K562 (cell line): ENCODE results near the gene MEAF6. TPM values are rescaled to one million over a fixed set of nuclear protein-coding genes. Genes with fewer than 3 reads are reported as not detected.

ENCODE experiments used
- ZNF318 ChIP-seq, 2 experiments: fragments of 450-650 bp; IDR thresholded peaks; 2 replicates each; pipeline ENCODE4 v1.6.1; 2016; ENCODE audit warnings: mild to moderate bottlenecking in 2 of 2, borderline replicate concordance in 1 of 2, low read depth in 1 of 2, moderate library complexity in 1 of 2
- polyA plus RNA-seq, 8 experiments: library from polyadenylated mRNA; depleted of rRNA in 4 of 8; stranded (reverse) in 5 of 8; unstranded in 3 of 8; fragments of >200 nt; fragmentation: Nextera tagmentation in 2 of 8; fragmentation: Illumina TruSeq in 1 of 8; extraction: Ambion mirVana in 2 of 8; extraction: Trizol in 1 of 8; gene quantifications; 2 replicates each; pipeline versions ENCODE4 v1.2.1 to v1.2.3, GENCODE V29; 2011 to 2014; ENCODE audit warnings: inconsistent platforms in 1 of 8, missing spikeins in 1 of 8
- total RNA-seq, 7 experiments: library from RNA; depleted of rRNA in 6 of 7; stranded (reverse); fragments of >200 nt in 6 of 7; fragmentation: Illumina TruSeq in 2 of 7; extraction: Trizol in 2 of 7; gene quantifications; 2 replicates each; pipeline versions ENCODE4 v1.2.1 to v1.2.3, GENCODE V29; 2011 to 2021; ENCODE audit warnings: low replicate concordance in 1 of 7

Gene MEAF6
- total and polyA plus RNA-seq, 9 of the 15 experiments (the other 6 are each of a cell fraction or from before 2014, with no cell fraction given) = 55.0 to 151 (median 92.3) TPM

DNA sequence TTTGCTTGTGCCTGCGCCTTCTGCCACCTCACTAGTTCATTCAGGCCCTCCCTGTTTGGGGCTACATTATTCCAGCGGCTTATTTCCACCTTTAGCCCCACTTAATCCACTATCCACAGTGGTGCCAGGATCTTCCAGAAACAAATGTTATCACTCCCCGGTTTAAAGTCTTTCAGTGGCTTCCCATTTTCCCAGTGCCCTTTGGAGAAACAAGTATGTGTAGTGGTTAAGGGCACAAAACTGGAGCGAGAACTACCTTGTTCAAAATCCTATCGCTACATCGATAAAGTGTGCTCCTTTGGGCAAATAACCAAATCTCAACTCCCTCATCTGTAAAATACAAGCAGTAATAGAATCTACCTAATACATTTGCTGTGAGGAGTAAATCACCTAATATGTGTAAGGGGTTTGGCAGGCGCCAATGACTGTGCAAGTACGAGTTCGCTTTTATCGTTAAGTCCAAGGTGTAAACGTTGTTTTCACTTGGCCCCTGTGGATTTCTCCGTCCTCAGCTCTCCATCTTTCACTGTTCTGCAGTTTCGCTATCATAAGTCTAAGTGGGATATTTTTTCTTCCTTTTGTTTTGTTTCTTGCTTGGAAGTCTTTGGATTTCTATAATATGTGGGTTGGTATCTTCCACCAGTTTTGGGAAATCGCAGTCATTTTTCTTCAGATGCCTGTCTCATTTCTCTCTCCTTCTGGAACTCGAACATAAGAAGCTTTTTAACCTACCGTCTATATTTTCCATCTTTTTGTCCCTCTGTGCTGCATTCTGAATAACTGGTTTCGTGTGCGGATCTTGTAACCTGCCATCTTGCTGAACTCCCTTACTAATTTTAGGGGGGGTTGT lies 844 bp upstream of the MEAF6 start (continued):
- no peak for TF ChIP-seq ZNF318 (IDR thresholded peaks at IDR 0.05; ENCODE audit: borderline replicate concordance in 1 of 2, low read depth in 1 of 2)
